Neural cell (in vitro differentiated cells): ENCODE measurements around the gene UBAC2. TPM values are rescaled to one million over a fixed set of nuclear protein-coding genes. Genes with fewer than 3 reads are reported as not detected.

Source experiments
- H2AFZ ChIP-seq: fragments of 200-600, 300-800 bp; sonication (generic), shearing (Covaris generic); 2 replicates; pipeline ENCODE4 v1.6.0; 2014; ENCODE audit warnings: low read depth, mild to moderate bottlenecking, antibody characterized with exemption, low read length, moderate library complexity
- H3F3A ChIP-seq: fragments of 200-600 bp; shearing (Covaris generic); 2 replicates; pipeline ENCODE4 v1.6.1; 2016; ENCODE audit warnings: mild to moderate bottlenecking, moderate library complexity, mixed read lengths, antibody characterized with exemption, low read length; ENCODE audit not compliant: insufficient read depth, poor library complexity, severe bottlenecking
- H3K27ac ChIP-seq: fragments of 200-600, 300-800 bp; sonication (generic), shearing (Covaris generic); 2 replicates; pipeline ENCODE4 v1.5.1; 2014; ENCODE audit warnings: mild to moderate bottlenecking, low read length, moderate library complexity
- H3K27me3 ChIP-seq: fragments of 300-800, 200-600 bp; sonication (generic), shearing (Covaris generic); 2 replicates; pipeline ENCODE4 v1.6.0; 2014; ENCODE audit warnings: mild to moderate bottlenecking, low read depth, low read length, moderate library complexity; ENCODE audit not compliant: insufficient read depth
- H3K36me3 ChIP-seq: fragments of 300-800, 200-600 bp; sonication (generic), shearing (Covaris generic); 2 replicates; pipeline ENCODE4 v1.5.1; 2014; ENCODE audit warnings: mild to moderate bottlenecking, antibody characterized with exemption, low read length, moderate library complexity; ENCODE audit not compliant: insufficient read depth
- H3K4me2 ChIP-seq: fragments of 300-800, 200-600 bp; sonication (generic), shearing (Covaris generic); 2 replicates; pipeline ENCODE4 v1.6.0; 2014; ENCODE audit warnings: mild to moderate bottlenecking, low read length
- H3K4me3 ChIP-seq: fragments of 300-800, 200-600 bp; sonication (generic), shearing (Covaris generic); 2 replicates; pipeline ENCODE4 v1.5.1; 2014; ENCODE audit warnings: mild to moderate bottlenecking, low read length, moderate library complexity
- H3K79me2 ChIP-seq: fragments of 200-600 bp; shearing (Covaris generic); replicated peaks from 2 replicates; pipeline ENCODE4 v1.6.0; 2014; ENCODE audit warnings: mild to moderate bottlenecking, low read length, moderate library complexity; ENCODE audit not compliant: insufficient read depth
- H3K9ac ChIP-seq: fragments of 300-800, 200-600 bp; sonication (generic), shearing (Covaris generic); 2 replicates; pipeline ENCODE4 v1.6.1; 2016; ENCODE audit warnings: mild to moderate bottlenecking, low read length, mixed read lengths
- H3K9me2 ChIP-seq: fragments of 200-600 bp; shearing (Covaris generic); 2 replicates; pipeline ENCODE4 v1.6.1; 2016; ENCODE audit warnings: mild to moderate bottlenecking, low read length, mixed read lengths; ENCODE audit not compliant: insufficient read depth
- H3K9me3 ChIP-seq: fragments of 200-600, 300-800 bp; sonication (generic), shearing (Covaris generic); 2 replicates; pipeline ENCODE4 v1.6.1; 2016; ENCODE audit warnings: mild to moderate bottlenecking, mixed run types, low read length, moderate library complexity, mixed read lengths
- H4K20me1 ChIP-seq: fragments of 200-600 bp; shearing (Covaris generic); 2 replicates; pipeline ENCODE4 v1.6.1; 2016; ENCODE audit warnings: mild to moderate bottlenecking, mixed run types; ENCODE audit not compliant: insufficient read depth
- EP300 ChIP-seq: fragments of 450-650 bp; conservative IDR thresholded peaks from 2 replicates; pipeline ENCODE4 v1.6.1; 2014; ENCODE audit warnings: antibody characterized with exemption, mild to moderate bottlenecking, moderate library complexity; ENCODE audit not compliant: poor library complexity, severe bottlenecking
- EZH2 ChIP-seq: fragments of 200-600, 300-800 bp; shearing (Covaris generic), sonication (generic); IDR thresholded peaks from 2 replicates; pipeline ENCODE4 v1.6.1; 2014; ENCODE audit warnings: antibody characterized with exemption, low read length, borderline replicate concordance, mild to moderate bottlenecking; ENCODE audit not compliant: insufficient read depth, poor library complexity, severe bottlenecking
- MXI1 ChIP-seq: fragments of 450-650 bp; conservative IDR thresholded peaks from 2 replicates; pipeline ENCODE4 v1.6.1; 2014; ENCODE audit warnings: antibody characterized with exemption, mild to moderate bottlenecking; ENCODE audit not compliant: poor library complexity, severe bottlenecking
- POLR2AphosphoS5 ChIP-seq: IDR thresholded peaks from 2 replicates; pipeline ENCODE4 v1.6.1; 2012
- RAD21 ChIP-seq: fragments of 450-650 bp; conservative IDR thresholded peaks from 2 replicates; pipeline ENCODE4 v1.6.1; 2014; ENCODE audit warnings: antibody characterized with exemption, mild to moderate bottlenecking, moderate library complexity
- SMC3 ChIP-seq: fragments of 450-650 bp; conservative IDR thresholded peaks from 2 replicates; pipeline ENCODE4 v1.6.1; 2014; ENCODE audit warnings: antibody characterized with exemption, mild to moderate bottlenecking, moderate library complexity; ENCODE audit not compliant: poor library complexity
- TAF1 ChIP-seq: IDR thresholded peaks from 2 replicates; pipeline ENCODE4 v1.6.1; 2012; ENCODE audit warnings: low read depth
- polyA plus RNA-seq: library from polyadenylated mRNA; depleted of rRNA; stranded (reverse); fragments of >200 nt; gene quantifications from 2 replicates; pipeline ENCODE4 v1.2.3, GENCODE V29; 2014
- TF ChIP-seq, protein P1 (sequence below): IDR thresholded peaks from 2 replicates; pipeline ENCODE4 v1.6.1; 2012; ENCODE audit warnings: borderline replicate concordance
- TF ChIP-seq, protein P2 (sequence below): fragments of 450-650 bp; IDR thresholded peaks from 2 replicates; pipeline ENCODE4 v1.5.1; 2014; ENCODE audit warnings: antibody characterized with exemption, mild to moderate bottlenecking, moderate library complexity; ENCODE audit not compliant: poor library complexity, severe bottlenecking

UBAC2 gene
- polyA plus RNA-seq, 1 donor from 2014 or later, result 56.9 TPM

DNA sequence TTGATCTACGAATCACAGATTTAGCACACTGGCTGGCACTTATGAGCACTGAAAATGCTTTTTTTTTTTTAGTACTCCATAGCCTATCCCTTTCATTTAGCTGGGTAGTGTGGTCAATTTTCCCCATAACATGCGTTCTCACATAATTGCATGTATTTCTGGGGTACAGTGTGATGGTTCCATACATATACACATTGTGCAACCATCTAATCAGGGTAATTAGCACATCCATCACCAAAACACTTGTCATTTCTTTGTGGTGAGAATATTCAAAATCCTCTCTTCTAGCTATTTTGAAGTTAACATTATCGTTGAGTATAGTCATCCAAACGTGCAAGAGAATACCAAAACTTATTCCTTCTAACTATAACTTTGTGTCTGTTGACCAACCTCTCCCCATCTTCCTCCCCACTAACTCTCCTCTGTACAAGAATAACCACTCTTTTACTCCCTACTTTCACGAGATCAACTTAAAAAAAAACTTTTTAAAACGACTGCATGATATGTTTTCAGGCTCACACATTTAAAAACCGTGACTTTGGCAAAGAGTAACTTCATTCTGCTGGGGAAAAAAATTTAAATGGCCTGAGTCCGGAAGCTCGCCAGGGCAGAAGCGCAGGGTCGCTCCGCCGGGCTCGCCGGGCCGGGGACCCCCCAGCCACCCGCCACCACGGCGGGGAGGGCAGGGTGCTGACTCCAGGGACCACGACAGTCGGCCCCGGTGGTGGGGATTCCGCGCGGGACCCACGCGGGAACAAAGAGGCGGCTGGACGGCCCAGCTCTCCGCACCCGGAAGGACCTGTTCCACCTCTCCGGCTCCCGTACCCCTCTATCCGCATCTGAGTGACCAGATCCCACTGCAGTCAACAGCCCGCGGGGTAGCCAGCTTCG is 868 bp upstream of the UBAC2 start:
- H3K27ac ChIP-seq, result peak overlapping the region; percentile 83

DNA sequence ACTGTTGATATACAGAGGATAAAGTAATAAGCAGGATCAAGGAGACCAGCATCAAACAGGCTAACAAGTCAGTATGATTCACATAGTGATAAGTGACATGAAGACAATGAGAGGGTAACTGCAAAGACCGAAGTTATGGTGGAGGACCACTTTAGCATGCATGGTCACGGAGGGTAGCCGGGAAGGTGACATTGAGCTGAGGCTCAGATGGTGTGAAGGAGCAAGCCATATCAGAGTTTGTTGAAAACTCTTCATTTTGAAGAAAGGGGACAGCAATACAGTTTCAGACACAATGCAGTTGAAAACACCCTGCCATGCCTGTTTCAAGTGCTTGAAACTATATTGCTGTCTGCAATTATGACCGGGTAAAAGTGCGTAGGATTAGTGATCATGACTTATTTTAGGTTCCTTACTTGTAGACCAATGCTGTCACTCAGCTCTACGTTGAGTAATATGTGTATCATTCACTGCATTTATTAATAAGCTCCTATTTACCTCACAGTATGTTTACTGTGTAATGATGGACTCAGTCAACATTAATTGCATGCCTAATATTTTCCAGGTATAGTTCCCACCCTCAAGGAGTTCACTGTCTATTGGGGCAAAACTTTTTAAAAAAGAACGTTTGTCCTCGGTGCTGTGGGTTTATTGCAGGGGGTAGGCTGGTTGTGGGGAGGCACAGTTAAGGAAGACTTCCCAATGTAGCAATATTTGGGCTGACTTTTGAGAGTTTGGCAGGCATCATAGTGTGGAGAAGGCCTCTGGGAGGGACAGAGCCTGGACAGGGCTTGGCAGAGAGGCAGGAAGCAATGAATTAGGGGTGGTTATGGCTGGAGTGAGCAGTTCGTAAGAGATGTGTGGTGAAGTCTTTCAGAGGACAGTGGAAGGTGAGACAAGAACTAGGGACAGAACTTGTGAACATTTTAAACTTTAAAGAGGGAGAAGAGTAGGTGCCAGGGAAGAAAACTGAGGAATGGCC is 3.2 kb downstream of the UBAC2 start:
- no peaks in the 10 kb centered on the region for H3K9me3 ChIP-seq
- H2AFZ ChIP-seq, result no peak overlapping the region
- TF ChIP-seq TAF1 (no peak), RAD21 (no peak)
- H4K20me1 ChIP-seq, result no peaks in the 10 kb centered on the region
- H3K79me2 ChIP-seq, result peaks cover 22% of the 10 kb centered on the region
- H3F3A ChIP-seq, result no peaks in the 10 kb centered on the region
- no peaks in the 10 kb centered on the region for H3K9me2 ChIP-seq
- no peak overlapping the region for H3K9ac ChIP-seq
- no peaks in the 10 kb centered on the region for H3K36me3 ChIP-seq
- no peak overlapping the region for H3K4me3 ChIP-seq
- no peak overlapping the region for H3K4me2 ChIP-seq
- no peak overlapping the region for H3K27ac ChIP-seq
- H3K27me3 ChIP-seq, result no peaks in the 10 kb centered on the region

More for the DNA sequence above, 868 bp upstream of the UBAC2 start:
- peak overlapping the region; percentile 97 for H2AFZ ChIP-seq
- no peaks in the 10 kb centered on the region for H3K9me2 ChIP-seq
- no peaks in the 10 kb centered on the region for H3K9me3 ChIP-seq
- H3K79me2 ChIP-seq, result peaks cover 22% of the 10 kb centered on the region
- H4K20me1 ChIP-seq, result no peaks in the 10 kb centered on the region
- H3K4me2 ChIP-seq, result peak overlapping the region; percentile 49
- TF ChIP-seq MXI1, result no peak
- no peak for TF ChIP-seq EZH2
- TF ChIP-seq, protein P1, sequence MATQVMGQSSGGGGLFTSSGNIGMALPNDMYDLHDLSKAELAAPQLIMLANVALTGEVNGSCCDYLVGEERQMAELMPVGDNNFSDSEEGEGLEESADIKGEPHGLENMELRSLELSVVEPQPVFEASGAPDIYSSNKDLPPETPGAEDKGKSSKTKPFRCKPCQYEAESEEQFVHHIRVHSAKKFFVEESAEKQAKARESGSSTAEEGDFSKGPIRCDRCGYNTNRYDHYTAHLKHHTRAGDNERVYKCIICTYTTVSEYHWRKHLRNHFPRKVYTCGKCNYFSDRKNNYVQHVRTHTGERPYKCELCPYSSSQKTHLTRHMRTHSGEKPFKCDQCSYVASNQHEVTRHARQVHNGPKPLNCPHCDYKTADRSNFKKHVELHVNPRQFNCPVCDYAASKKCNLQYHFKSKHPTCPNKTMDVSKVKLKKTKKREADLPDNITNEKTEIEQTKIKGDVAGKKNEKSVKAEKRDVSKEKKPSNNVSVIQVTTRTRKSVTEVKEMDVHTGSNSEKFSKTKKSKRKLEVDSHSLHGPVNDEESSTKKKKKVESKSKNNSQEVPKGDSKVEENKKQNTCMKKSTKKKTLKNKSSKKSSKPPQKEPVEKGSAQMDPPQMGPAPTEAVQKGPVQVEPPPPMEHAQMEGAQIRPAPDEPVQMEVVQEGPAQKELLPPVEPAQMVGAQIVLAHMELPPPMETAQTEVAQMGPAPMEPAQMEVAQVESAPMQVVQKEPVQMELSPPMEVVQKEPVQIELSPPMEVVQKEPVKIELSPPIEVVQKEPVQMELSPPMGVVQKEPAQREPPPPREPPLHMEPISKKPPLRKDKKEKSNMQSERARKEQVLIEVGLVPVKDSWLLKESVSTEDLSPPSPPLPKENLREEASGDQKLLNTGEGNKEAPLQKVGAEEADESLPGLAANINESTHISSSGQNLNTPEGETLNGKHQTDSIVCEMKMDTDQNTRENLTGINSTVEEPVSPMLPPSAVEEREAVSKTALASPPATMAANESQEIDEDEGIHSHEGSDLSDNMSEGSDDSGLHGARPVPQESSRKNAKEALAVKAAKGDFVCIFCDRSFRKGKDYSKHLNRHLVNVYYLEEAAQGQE, result no peak
- no peak for TF ChIP-seq EP300
- TF ChIP-seq POLR2AphosphoS5, result no peak
- no peak for TF ChIP-seq SMC3
- TF ChIP-seq, protein P2, sequence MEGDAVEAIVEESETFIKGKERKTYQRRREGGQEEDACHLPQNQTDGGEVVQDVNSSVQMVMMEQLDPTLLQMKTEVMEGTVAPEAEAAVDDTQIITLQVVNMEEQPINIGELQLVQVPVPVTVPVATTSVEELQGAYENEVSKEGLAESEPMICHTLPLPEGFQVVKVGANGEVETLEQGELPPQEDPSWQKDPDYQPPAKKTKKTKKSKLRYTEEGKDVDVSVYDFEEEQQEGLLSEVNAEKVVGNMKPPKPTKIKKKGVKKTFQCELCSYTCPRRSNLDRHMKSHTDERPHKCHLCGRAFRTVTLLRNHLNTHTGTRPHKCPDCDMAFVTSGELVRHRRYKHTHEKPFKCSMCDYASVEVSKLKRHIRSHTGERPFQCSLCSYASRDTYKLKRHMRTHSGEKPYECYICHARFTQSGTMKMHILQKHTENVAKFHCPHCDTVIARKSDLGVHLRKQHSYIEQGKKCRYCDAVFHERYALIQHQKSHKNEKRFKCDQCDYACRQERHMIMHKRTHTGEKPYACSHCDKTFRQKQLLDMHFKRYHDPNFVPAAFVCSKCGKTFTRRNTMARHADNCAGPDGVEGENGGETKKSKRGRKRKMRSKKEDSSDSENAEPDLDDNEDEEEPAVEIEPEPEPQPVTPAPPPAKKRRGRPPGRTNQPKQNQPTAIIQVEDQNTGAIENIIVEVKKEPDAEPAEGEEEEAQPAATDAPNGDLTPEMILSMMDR, result no peak
- no peak for TF ChIP-seq RAD21
- TF ChIP-seq TAF1, result no peak
- H3K9ac ChIP-seq, result peak overlapping the region; percentile 95
- H3K27me3 ChIP-seq, result no peaks in the 10 kb centered on the region
- no peaks in the 10 kb centered on the region for H3F3A ChIP-seq
- peak overlapping the region; percentile 100 for H3K4me3 ChIP-seq
- no peaks in the 10 kb centered on the region for H3K36me3 ChIP-seq
